A549 (cell line): ENCODE measurements around the gene TMEM42. TPM values are rescaled to one million over a fixed set of nuclear protein-coding genes. Genes with fewer than 3 reads are reported as not detected.

ENCODE experiments used
- ATAC-seq, 2 experiments: fragments of 200-7000 bp in 1 of 2; fragments of >200 bp in 1 of 2; cut with Nextera tagmentation in 1 of 2; cut with Tn5 transposase in 1 of 2; 3 replicates each; pipeline versions ENCODE4 v1.8.0 to v1.9.1; 2018 to 2020; ENCODE audit warnings: mild to moderate bottlenecking in 1 of 2, moderate library complexity in 1 of 2
- CTCF ChIA-PET: fragments of 300-600 bp; sonication (Branson Sonifier 250); formaldehyde crosslinking; extraction: SDS; loops from one replicate; lab custom pipeline; 2021; ENCODE audit warnings: antibody characterized with exemption, inconsistent platforms; lab: Yijun Ruan, JAX
- POLR2A ChIA-PET: fragments of 350-600 bp; formaldehyde crosslinking; extraction: SDS; loops from one replicate; lab custom pipeline; 2021; ENCODE audit warnings: antibody characterized with exemption, inconsistent platforms; lab: Yijun Ruan, JAX
- DNase-seq, 2 experiments: peaks; one replicate each; pipeline versions ENCODE4 v3.0.0 to v3.0.0-alpha.2; 2011 to 2016; ENCODE audit warnings: low read depth in 1 of 2, low spot score in 1 of 2
- FAIRE-seq: peaks from 2 replicates; lab custom pipeline; 2011; peaks lifted over from hg19 to GRCh38; lab: Jason Lieb, UNC
- H3K27ac ChIP-seq, 2 experiments: fragments of >200 bp; sonication (Bioruptor Twin); formaldehyde crosslinking; 3 replicates each; pipeline ENCODE4 v1.5.1; 2016 to 2017
- H3K4me1 ChIP-seq: fragments of >200 bp; sonication (Bioruptor Twin); formaldehyde crosslinking; 3 replicates; pipeline ENCODE4 v1.6.1; 2016
- H3K4me2 ChIP-seq: fragments of >200 bp; sonication (Bioruptor Twin); formaldehyde crosslinking; 3 replicates; pipeline ENCODE4 v1.6.1; 2016
- H3K4me3 ChIP-seq: fragments of >200 bp; sonication (Bioruptor Twin); formaldehyde crosslinking; 3 replicates; pipeline ENCODE4 v1.5.1; 2016
- H3K9me3 ChIP-seq: fragments of >200 bp; sonication (Bioruptor Twin); formaldehyde crosslinking; 3 replicates; pipeline ENCODE4 v1.6.1; 2016
- HOXB13 ChIP-seq: fragments of 250-450 bp; sonication (Bioruptor Pico); IDR thresholded peaks from 2 replicates; pipeline ENCODE4 v1.5.0; 2020; ENCODE audit warnings: low read depth, mild to moderate bottlenecking, moderate library complexity
- RAD21 ChIP-seq, 2 experiments: fragments of >200 bp in 1 of 2; sonication (Bioruptor Twin) in 1 of 2; formaldehyde crosslinking in 1 of 2; IDR thresholded peaks in 1 of 2; conservative IDR thresholded peaks in 1 of 2; 2 replicates in 1 of 2; 3 replicates in 1 of 2; pipeline ENCODE4 v1.6.1; 2012 to 2018; ENCODE audit warnings: inconsistent platforms in 1 of 2
- WGBS: methylation state at CpG from one replicate; pipeline ENCODE4 v1.1.6; 2017; ENCODE audit errors: missing lambda C conversion rate; 5-methylcytosine and 5-hydroxymethylcytosine counted together
- polyA plus RNA-seq, 4 experiments: library from polyadenylated mRNA; depleted of rRNA in 3 of 4; stranded (reverse); fragments of >200 nt; fragmentation: RNase III in 1 of 4; extraction: RNeasy Plus Mini Kit Qiagen cat#74134 plus additional on column Dnase treatment in 1 of 4; gene quantifications; 2 replicates in 3 of 4; 3 replicates in 1 of 4; pipeline ENCODE4 v1.2.3, GENCODE V29; 2011 to 2017

The TMEM42 gene
- polyA plus RNA-seq, 2 of the 4 experiments (the other 2 are of a cell fraction), result 10.0 to 18.0 TPM

DNA sequence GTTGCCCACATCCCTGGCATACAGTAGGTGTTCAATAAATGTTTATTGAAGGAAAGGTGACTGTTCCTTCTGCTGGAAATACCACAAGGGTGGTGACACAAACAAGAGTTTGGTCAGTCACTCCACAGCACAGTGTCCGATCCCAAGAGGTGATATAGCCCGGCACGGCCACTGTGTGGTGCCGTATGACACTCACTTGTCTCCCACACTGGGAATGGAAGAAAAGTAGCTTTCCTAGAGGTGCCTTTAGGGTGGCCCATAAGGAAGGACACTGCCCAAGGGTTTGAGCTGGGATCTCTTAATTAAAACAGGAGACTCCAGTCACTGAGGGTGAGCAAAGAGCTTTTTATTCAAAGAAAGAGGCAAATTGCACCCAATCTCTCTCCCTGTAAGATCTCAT, 53.2 kb downstream of the TMEM42 start:
- DNase-seq (no peak), FAIRE-seq (no peak), ATAC-seq (peak in 1 of 2 experiments; percentile 57; a peak in 3 of 6 replicates)
- H3K4me1 ChIP-seq, result no peaks in the 10 kb centered on the region
- ChIA-PET POLR2A (no interaction called here), CTCF (interaction anchor here (0.5 to 1.5 kb wide), 6 partner anchors 10 to 1031 kb away, joined by 3 to 6 read pairs (median 4); no protein-coding TSS in a partner anchor)
- no peak overlapping the region for H3K27ac ChIP-seq
- H3K9me3 ChIP-seq, result peaks cover 20% of the 10 kb centered on the region; the same call in 2 of the 3 replicates
- TF ChIP-seq RAD21 (conservative IDR thresholded peaks at IDR 0.05 in 1 of 2, IDR thresholded peaks at IDR 0.05 in 1 of 2) (0 out of 5 replicates have a peak, but pooled peaks of 1 of the 2 experiments have one; percentile 3), HOXB13 (CRISPR knock-in tag) (no peak)
- no peak overlapping the region for H3K4me2 ChIP-seq
- no peak overlapping the region for H3K4me3 ChIP-seq
- 100% methylated on average over 2 of the region's 4 CpGs for WGBS

Other genes with a start within 250 kb of the TMEM42 start
- 3.7 TPM in 2 replicates for gene ZNF197, start 236.9 kb upstream of the TMEM42 start, polyA plus RNA-seq (2011; rRNA removed)
- gene ZNF197, start 236.9 kb upstream of the TMEM42 start, polyA plus RNA-seq (2017; fragmentation: RNase III; extraction: RNeasy Plus Mini Kit Qiagen cat#74134 plus additional on column Dnase treatment), result 2.8 to 2.9 TPM (median 2.9 TPM) in 3 replicates
- 4.8 and 5.0 TPM in 2 replicates for gene ZNF35, start 213.2 kb upstream of the TMEM42 start, polyA plus RNA-seq (2011; rRNA removed)
- gene ZNF35, start 213.2 kb upstream of the TMEM42 start, polyA plus RNA-seq (2017; fragmentation: RNase III; extraction: RNeasy Plus Mini Kit Qiagen cat#74134 plus additional on column Dnase treatment), result 3.8 to 4.1 TPM (median 3.9 TPM) in 3 replicates
- gene ZNF502, start 149.3 kb upstream of the TMEM42 start, polyA plus RNA-seq (2011; rRNA removed), result 3.3 TPM in 2 replicates
- 1.5 to 1.8 TPM (median 1.7 TPM) in 3 replicates for gene ZNF502, start 149.3 kb upstream of the TMEM42 start, polyA plus RNA-seq (2017; fragmentation: RNase III; extraction: RNeasy Plus Mini Kit Qiagen cat#74134 plus additional on column Dnase treatment)
- gene ZNF501, start 132.3 kb upstream of the TMEM42 start, polyA plus RNA-seq (2011; rRNA removed), result 0.03 TPM in 1 of 2 replicates, not detected in the other
- 0.03 to 0.09 TPM in 2 of 3 replicates, not detected in the other for gene ZNF501, start 132.3 kb upstream of the TMEM42 start, polyA plus RNA-seq (2017; fragmentation: RNase III; extraction: RNeasy Plus Mini Kit Qiagen cat#74134 plus additional on column Dnase treatment)
- 13.3 and 16.6 TPM in 2 replicates for gene KIAA1143, start 100.3 kb upstream of the TMEM42 start, polyA plus RNA-seq (2011; rRNA removed)
- 10.1 to 10.8 TPM (median 10.6 TPM) in 3 replicates for gene KIAA1143, start 100.3 kb upstream of the TMEM42 start, polyA plus RNA-seq (2017; fragmentation: RNase III; extraction: RNeasy Plus Mini Kit Qiagen cat#74134 plus additional on column Dnase treatment)
- gene KIF15, start 100.1 kb upstream of the TMEM42 start, polyA plus RNA-seq (2011; rRNA removed), result 6.8 and 13.5 TPM in 2 replicates
- 7.7 to 8.7 TPM (median 8.4 TPM) in 3 replicates for gene KIF15, start 100.1 kb upstream of the TMEM42 start, polyA plus RNA-seq (2017; fragmentation: RNase III; extraction: RNeasy Plus Mini Kit Qiagen cat#74134 plus additional on column Dnase treatment)
- 0.01 and 0.03 TPM in 2 replicates for gene TGM4, start 12.7 kb downstream of the TMEM42 start, polyA plus RNA-seq (2011; rRNA removed)
- not detected in 3 replicates for gene TGM4, start 12.7 kb downstream of the TMEM42 start, polyA plus RNA-seq (2017; fragmentation: RNase III; extraction: RNeasy Plus Mini Kit Qiagen cat#74134 plus additional on column Dnase treatment)
- gene ZDHHC3, start 114.3 kb downstream of the TMEM42 start, polyA plus RNA-seq (2011; rRNA removed), result 57.7 and 84.7 TPM in 2 replicates
- gene ZDHHC3, start 114.3 kb downstream of the TMEM42 start, polyA plus RNA-seq (2017; fragmentation: RNase III; extraction: RNeasy Plus Mini Kit Qiagen cat#74134 plus additional on column Dnase treatment), result 28.7 to 30.9 TPM (median 30.0 TPM) in 3 replicates
- 53.9 and 68.4 TPM in 2 replicates for gene EXOSC7, start 114.3 kb downstream of the TMEM42 start, polyA plus RNA-seq (2011; rRNA removed)
- gene EXOSC7, start 114.3 kb downstream of the TMEM42 start, polyA plus RNA-seq (2017; fragmentation: RNase III; extraction: RNeasy Plus Mini Kit Qiagen cat#74134 plus additional on column Dnase treatment), result 58.7 to 61.8 TPM (median 59.1 TPM) in 3 replicates
- gene CLEC3B, start 164.4 kb downstream of the TMEM42 start, polyA plus RNA-seq (2011; rRNA removed), result not detected in 2 replicates
- not detected in 3 replicates for gene CLEC3B, start 164.4 kb downstream of the TMEM42 start, polyA plus RNA-seq (2017; fragmentation: RNase III; extraction: RNeasy Plus Mini Kit Qiagen cat#74134 plus additional on column Dnase treatment)